ENCODE data around the gene ADGRG6.

Gene ADGRG6

GRCh38 chr6:142459271-142459670 is 157.5 kb downstream of the ADGRG6 start:
- FAIRE-seq (no peak), DNase-seq (ENCODE audit: insufficient read length, low spot score) (no peak)
- no peak for TF ChIP-seq CTCF (IDR thresholded peaks at IDR 0.05; ENCODE audit: insufficient read depth, missing control alignments)

- DNase-seq (ENCODE audit: insufficient read length, low spot score): no peak
- TF ChIP-seq CTCF (IDR thresholded peaks at IDR 0.05; ENCODE audit: insufficient read depth, missing control alignments): no peak
- FAIRE-seq: no peak
These were observed 160.5 kb downstream of the ADGRG6 start for GRCh38 chr6:142462260-142462659.

- FAIRE-seq: no peak
- no peak for DNase-seq (ENCODE audit: insufficient read length, low spot score)
- TF ChIP-seq CTCF (IDR thresholded peaks at IDR 0.05; ENCODE audit: insufficient read depth, missing control alignments): no peak
These were observed 162.2 kb downstream of the ADGRG6 start for GRCh38 chr6:142463988-142464387.

GRCh38 chr6:142469220-142469619 is 167.4 kb downstream of the ADGRG6 start:
- no peak for FAIRE-seq
- no peak for DNase-seq (ENCODE audit: insufficient read length, low spot score)
- TF ChIP-seq CTCF (IDR thresholded peaks at IDR 0.05; ENCODE audit: insufficient read depth, missing control alignments): no peak

GRCh38 chr6:142470421-142470820 is 168.6 kb downstream of the ADGRG6 start:
- TF ChIP-seq CTCF (IDR thresholded peaks at IDR 0.05; ENCODE audit: insufficient read depth, missing control alignments): no peak
- no peak for DNase-seq (ENCODE audit: insufficient read length, low spot score)
- no peak for FAIRE-seq

GRCh38 chr6:142474531-142475289 is 172.9 kb downstream of the ADGRG6 start:
- FAIRE-seq: peak; percentile 94
- DNase-seq (ENCODE audit: insufficient read length, low spot score): no peak
- TF ChIP-seq CTCF (IDR thresholded peaks at IDR 0.05; ENCODE audit: insufficient read depth, missing control alignments): peak; percentile 85

GRCh38 chr6:142476452-142476851 is 174.6 kb downstream of the ADGRG6 start:
- FAIRE-seq (no peak), DNase-seq (ENCODE audit: insufficient read length, low spot score) (no peak)
- TF ChIP-seq CTCF (IDR thresholded peaks at IDR 0.05; ENCODE audit: insufficient read depth, missing control alignments): no peak

Measured in D721Med (cell line).